GM23248 (cell line): Measurements from ENCODE around the gene TSPAN3.

ENCODE experiments used
- EZH2 ChIP-seq: fragments of 200-600 bp; sonication (generic); IDR thresholded peaks from 2 replicates; pipeline ENCODE4 v1.6.1; 2018; ENCODE audit warnings: antibody characterized with exemption, mild to moderate bottlenecking; ENCODE audit not compliant: insufficient read depth, poor library complexity, severe bottlenecking
- EZH2phosphoT487 ChIP-seq: fragments of 200-600 bp; sonication (generic); IDR thresholded peaks from 2 replicates; pipeline ENCODE4 v1.6.1; 2018; ENCODE audit warnings: antibody characterized with exemption, moderate library complexity, mild to moderate bottlenecking, low read depth; ENCODE audit not compliant: insufficient read depth

DNA sequence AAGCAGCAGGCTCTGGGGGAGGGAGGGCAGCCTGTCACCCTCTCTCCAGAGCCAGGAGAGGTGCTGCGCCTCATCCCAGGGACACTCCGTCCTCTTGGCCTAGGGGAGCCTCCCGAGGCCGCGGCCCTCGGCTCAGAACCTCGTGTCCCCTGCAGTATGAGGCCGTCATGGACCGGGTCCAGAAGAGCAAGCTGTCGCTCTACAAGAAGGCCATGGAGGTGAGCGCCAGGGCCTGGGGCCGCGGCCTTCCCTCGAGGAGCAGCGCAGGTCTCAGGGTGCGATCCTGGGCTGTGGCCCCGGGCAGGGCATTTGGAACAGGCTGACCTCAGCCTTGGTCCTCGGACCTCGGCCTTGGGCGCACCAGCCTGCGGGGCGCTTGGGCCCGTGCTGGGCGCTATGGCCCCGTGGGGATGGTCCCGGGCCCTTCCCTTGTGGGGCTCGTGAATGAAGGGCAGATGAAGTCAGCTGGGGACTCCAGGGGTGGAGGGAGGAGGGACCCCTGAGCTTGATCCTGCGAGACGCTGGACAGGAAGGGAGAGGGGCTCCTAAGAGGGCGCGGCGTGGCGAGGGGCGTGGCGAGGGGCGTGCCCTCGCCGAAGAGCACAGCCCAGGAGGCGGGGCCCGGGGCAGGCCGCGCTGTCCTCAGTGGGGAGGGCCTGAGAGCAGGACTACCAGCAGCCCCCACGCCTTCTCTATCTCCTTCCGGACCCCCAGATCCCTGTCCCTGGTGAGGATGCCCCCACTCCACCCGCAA, 43.0 kb downstream of the TSPAN3 start:
- TF ChIP-seq EZH2phosphoT487 (no peak), EZH2 (no peak)
